OCI-LY7 (cell line): Measurements from ENCODE around the gene KLHL13.

Experiments
- CTCF ChIP-seq: fragments of 200-600 bp; sonication (generic); conservative IDR thresholded peaks from 2 replicates; pipeline ENCODE4 v1.5.1; 2014; ENCODE audit warnings: mild to moderate bottlenecking, antibody characterized with exemption, low read length, moderate library complexity, mixed read lengths
- EZH2phosphoT487 ChIP-seq: fragments of 200-600 bp; sonication (generic); IDR thresholded peaks from 2 replicates; pipeline ENCODE4 v1.6.1; 2018; ENCODE audit warnings: low read depth, borderline replicate concordance, mild to moderate bottlenecking, mixed run types, antibody characterized with exemption, low read length, moderate library complexity, mixed read lengths

GRCh38 chrX:117969328-117969727 lies 147.3 kb downstream of the KLHL13 start:
- no peak for TF ChIP-seq CTCF
- TF ChIP-seq EZH2phosphoT487, result no peak
